Right ventricle myocardium inferior (tissue), 1 donor: ENCODE results near the gene APBB1. TPM values are rescaled to one million over a fixed set of nuclear protein-coding genes. Genes with fewer than 3 reads are reported as not detected.

Source experiments
- ATAC-seq: fragments of 200-7000 bp; cut with Tn5 transposase; one replicate; pipeline ENCODE4 v1.9.1; 2020; ENCODE audit warnings: mild to moderate bottlenecking, moderate library complexity
- DNase-seq: peaks from one replicate; pipeline ENCODE4 v3.0.0; 2021; ENCODE audit errors: missing footprints
- intact Hi-C: fragments of 100-400 bp; cut with DNase I; formaldehyde crosslinking; loops from one replicate; pipeline ENCODE4 v1.11.0; 2022
- long read RNA-seq: library from polyadenylated mRNA; unstranded; transcript quantifications from one replicate; pipeline ENCODE4 v2.0.0, GENCODE V29; 2021
- total RNA-seq: library from RNA; stranded (reverse); fragmentation: NEBNext Ultra II Directional; extraction: Animal tissue kit (Norgen Biotek cat#: 25700); gene quantifications from one replicate; pipeline ENCODE4 v1.2.1, GENCODE V29; 2021
- donor health status: DM: no; HTN: yes; CAD: no; lungs with severe emphysema.

The APBB1 gene
- 85.5 TPM for total RNA-seq
- long read RNA-seq, transcript APBB1-202 (14 exons, 2,619 nt), result minor isoform, 20 of 189 reads
- long read RNA-seq, transcript APBB1-203 (14 exons, 2,684 nt), result minor isoform, 12 of 189 reads
- long read RNA-seq, transcript APBB1-201 (14 exons, 2,636 nt), result major isoform, 129 of 189 reads
- long read RNA-seq, partial matches to known transcripts, result 8 of 189 reads
- long read RNA-seq, other reads (novel, unspliced or antisense), result 19 of 189 reads

- intact Hi-C loops, result loop anchor here (1.0 to 5.0 kb wide), 2 partner anchors 29 to 42 kb away; partner anchors contain the start of gene SMPD1
- ATAC-seq (peak; percentile 94), DNase-seq (peak; percentile 77)
Measured at GRCh38 chr11:6419009-6419631, at the start of gene APBB1. Gene APBB1, minus strand, starts transcription at chr11:6419094. Its CDS starts 7,747 bp downstream, at chr11:6411347.

DNA sequence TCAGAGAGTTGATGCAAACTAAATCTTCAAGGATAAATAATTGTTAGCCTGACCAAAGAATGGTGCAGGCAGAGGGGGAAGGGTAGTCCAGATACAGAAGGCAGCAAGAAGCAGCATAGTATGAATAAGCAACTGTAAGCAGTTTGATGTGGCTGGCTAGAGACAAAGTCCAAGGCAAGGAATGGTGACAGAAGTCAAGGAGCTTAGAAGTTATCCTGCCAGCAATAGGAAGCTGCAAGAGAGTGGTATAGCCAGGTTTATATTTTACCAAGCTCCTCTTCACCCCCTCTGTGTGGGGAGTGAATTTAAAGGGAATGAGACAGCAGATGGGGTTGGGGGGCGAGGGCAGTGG is 40.2 kb upstream of the APBB1 start:
- intact Hi-C loops, result no loop called here
- DNase-seq (no peak), ATAC-seq (no peak)

GRCh38 chr11:6458352-6459098 is 39.6 kb upstream of the APBB1 start:
- ATAC-seq (no peak), DNase-seq (no peak)
- intact Hi-C loops, result no loop called here

- no peak for DNase-seq
- intact Hi-C loops, result no loop called here
- no peak for ATAC-seq
Measured at GRCh38 chr11:6457581-6458320, 38.9 kb upstream of the APBB1 start.

GRCh38 chr11:6456361-6457073 is 37.6 kb upstream of the APBB1 start:
- DNase-seq, result no peak
- ATAC-seq, result no peak
- intact Hi-C loops, result no loop called here

DNA sequence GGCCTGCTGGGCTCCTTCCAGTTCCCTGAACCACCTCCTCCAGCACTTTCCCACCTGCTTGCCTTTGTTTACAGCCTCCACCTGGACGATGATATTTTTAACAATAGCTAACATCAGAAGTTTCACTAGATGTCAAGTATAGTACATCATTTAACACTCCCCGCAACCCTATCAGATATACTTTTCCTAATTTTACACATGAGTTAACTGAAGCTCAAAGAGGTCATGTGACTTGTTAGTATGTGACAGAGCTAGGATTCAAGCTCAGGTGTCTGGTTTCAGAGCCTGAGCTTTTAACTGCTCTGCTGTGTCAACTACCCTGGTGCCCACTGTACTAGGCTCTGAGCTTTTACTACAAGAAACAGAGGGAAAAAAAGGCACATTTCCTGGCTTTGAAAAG is 36.2 kb upstream of the APBB1 start:
- intact Hi-C loops, result no loop called here
- DNase-seq, result no peak
- ATAC-seq, result no peak

DNA sequence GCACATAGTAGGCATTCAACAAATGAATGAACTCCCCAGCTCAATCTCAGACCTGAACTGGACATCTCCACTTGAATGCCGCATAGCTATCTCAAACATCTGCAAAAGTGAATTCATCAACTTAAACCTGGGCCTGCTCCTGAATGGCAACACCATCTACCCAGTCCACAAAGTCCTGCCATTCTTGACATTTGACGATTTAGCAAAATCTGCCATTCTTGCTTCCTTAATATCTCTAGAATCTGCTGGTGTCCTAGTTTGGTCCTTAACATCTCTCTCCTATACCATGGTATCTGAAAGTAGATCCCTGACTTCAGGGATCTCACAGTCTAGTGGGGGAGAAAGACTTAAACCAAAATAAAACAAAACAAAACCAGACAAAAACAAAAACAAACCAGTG is 34.3 kb upstream of the APBB1 start:
- intact Hi-C loops, result no loop called here
- no peak for ATAC-seq
- no peak for DNase-seq

GRCh38 chr11:6452219-6452618 is 33.3 kb upstream of the APBB1 start:
- intact Hi-C loops, result no loop called here
- ATAC-seq, result no peak
- DNase-seq, result no peak

DNA sequence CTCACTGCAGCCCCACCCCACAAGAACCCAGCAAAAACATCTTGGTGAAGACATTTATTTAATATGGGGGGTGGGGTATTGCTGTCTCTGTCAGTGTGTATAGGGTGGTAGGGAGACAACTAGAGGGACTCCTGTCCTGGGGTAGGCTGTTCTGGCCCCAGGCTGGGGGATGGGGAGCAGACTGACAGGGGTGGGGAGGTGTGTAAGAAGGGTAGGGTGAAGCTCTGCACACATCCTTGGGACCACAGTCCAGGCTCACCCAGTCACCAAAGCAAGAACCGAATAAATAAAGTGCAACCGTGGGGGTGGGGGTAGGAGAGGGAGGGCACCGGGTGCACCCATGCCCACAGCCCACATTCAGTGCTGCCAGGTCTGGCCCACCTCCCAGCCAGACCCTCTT is 29.7 kb upstream of the APBB1 start:
- ATAC-seq (no peak), DNase-seq (no peak)
- intact Hi-C loops, result no loop called here

- intact Hi-C loops, result loop anchor here (1.0 to 5.0 kb wide), 2 partner anchors 64 kb away; no protein-coding TSS in a partner anchor
- no peak for DNase-seq
- peak; percentile 76 for ATAC-seq
Measured at GRCh38 chr11:6443269-6444003, 24.5 kb upstream of the APBB1 start.

DNA sequence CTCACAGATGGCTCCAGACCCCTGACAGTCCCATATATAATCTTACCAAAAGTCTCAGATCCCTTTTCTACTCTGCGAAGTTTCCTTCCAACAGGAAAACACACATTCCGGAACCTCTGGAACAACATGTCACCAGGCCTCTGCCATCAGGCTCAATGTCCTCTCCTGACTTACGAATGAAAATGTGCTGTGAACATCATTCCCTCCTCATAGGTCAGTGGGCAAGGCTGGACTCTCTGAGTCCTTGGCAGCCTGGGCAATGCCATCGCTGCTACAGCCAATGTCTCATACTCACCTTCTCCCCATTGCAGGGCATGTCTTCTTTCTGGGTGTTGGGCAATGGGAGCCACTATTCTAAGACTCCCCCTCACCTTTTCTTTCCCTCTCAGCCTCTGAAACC is 23.5 kb upstream of the APBB1 start:
- ATAC-seq, result no peak
- intact Hi-C loops, result loop anchor here (5.0 kb wide), 1 partner anchor 65 kb away; no protein-coding TSS in a partner anchor
- DNase-seq, result no peak

DNA sequence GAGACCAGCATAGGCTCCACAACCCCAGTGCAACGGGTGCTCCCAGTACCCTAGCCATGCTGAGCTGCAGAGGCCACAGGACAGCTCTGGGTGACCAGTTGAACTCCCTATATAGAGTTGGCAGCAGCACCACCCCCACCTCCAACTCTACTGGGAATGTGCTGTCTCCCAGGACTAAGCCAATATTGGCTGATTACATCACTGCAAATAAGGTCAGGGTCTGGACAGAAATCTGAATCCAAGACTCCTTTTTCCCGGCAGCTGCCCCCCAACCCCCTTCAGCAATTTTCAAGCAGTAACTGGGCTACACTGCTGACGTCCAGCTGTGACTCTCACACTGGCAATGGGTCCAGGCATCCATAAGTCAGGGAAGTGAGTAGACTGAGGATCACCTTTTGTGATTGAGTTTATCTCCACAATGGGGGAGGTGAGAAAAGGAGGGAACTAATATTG is 22.0 kb upstream of the APBB1 start, which contains the start of gene HPX:
Gene HPX (minus strand): TSS at position 82 of the 453 bp plus-strand sequence. CDS start 24 bp downstream, at position 58.
- DNase-seq (no peak), ATAC-seq (no peak)
- intact Hi-C loops, result loop anchor here (5.0 kb wide), 1 partner anchor 66 kb away; no protein-coding TSS in a partner anchor

DNA sequence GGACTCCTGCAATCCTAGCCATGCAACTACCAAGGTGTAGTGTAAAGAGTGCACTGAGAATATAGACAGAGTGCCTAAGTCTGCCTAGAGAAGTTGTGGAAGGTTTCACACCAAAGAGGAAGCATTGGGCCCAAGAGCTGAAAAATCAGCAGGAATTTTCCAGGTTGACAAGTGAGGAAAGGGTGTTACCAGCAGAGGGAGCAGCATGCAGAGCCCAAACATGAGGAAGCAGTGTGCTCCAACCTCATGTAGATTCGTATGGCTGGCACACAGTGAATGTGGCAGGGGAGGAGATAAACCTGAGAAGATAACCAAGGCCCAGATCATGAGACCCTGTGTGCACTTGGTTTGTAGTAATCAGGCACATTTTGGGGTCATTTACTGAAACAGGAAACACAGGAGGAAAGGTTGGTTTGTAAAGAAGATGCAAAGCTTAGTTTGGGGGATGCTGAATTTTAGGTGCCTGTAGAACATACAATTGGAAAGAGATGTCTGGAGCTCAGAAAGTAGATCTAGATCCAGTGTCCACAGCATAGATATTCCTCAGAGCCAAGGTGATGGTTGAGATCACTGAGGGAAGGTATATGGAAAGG is 20.2 kb upstream of the APBB1 start:
- DNase-seq (no peak), ATAC-seq (peak; percentile 64)
- intact Hi-C loops, result no loop called here

- DNase-seq (no peak), ATAC-seq (peak; percentile 21)
- intact Hi-C loops, result no loop called here
Measured at GRCh38 chr11:6437993-6438392, 19.1 kb upstream of the APBB1 start.

- intact Hi-C loops, result no loop called here
- DNase-seq, result no peak
- ATAC-seq, result no peak
Measured at GRCh38 chr11:6437423-6437822, 18.5 kb upstream of the APBB1 start.

DNA sequence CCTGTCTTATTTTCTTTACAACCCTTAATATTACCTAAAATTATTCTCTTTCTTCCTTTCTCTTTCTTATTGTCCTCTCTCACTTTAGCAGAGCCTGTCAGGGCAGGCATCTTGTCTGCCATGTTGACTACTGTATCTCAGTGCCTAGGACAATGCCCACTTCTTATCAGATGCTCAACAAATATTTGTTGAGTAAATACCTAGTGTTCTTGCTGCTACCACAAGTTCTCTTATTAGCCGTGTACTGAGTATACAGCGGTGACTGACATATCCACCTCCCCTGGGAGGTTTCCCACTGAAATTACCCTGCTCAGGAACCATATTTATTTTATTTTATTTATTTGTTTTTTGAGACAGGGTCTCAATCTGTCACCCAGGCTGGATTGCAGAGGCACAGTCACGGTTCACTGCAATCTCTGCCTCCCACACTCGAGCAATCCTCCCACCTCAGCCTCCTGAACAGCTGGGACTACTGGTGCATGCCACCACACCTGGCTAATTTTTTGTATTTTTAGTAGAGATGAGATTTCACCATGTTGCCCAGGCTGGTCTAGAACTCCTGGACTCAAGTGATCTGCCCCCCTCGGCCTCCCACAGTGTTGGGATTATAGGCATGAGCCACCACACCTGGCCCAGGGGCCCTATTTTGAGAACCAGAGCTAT is 15.2 kb upstream of the APBB1 start:
- DNase-seq, result no peak

DNA sequence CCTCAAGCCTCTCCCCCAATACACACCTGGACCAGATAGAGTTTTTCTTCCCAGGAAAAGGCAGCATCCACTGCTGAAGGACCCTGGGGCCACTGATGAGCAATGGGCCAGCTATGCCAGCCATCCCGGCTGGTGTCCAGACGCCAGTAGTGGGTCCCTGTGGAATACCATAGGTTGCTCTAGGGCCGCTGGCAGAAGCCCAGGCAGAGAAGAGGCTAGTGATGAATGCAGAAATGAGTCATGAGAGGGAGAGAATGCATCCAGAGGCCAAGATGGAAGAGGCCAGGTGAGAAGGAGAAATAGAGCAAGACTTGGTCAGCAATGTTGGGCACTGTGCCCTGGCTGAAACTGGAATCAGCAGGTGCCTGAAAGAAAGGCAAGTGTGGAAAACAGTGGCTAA is 13.0 kb upstream of the APBB1 start:
- no peak for ATAC-seq
- no peak for DNase-seq
- intact Hi-C loops, result no loop called here

More for the DNA sequence above, 15.2 kb upstream of the APBB1 start:
- ATAC-seq, result no peak
- intact Hi-C loops, result no loop called here
